Measurements from ENCODE around the gene LRFN3. TPM values are rescaled to one million over a fixed set of nuclear protein-coding genes. Genes with fewer than 3 reads are reported as not detected.
A peak's percentile ranks its signal among the peaks of the same experiment; 100 is the strongest.
"Not testable (repeated sequence)": the region's sequence is repeated elsewhere in the genome, so short reads cannot be mapped to it uniquely, and the experiment has no call there.

The LRFN3 gene
- total RNA-seq, 1 experiment from 2014 or later, result 15.8 TPM

GRCh38 chr19:35936738-35937268 lies 629 bp downstream of the LRFN3 start:
- no peak for DNase-seq (ENCODE audit: low spot score)
- in situ Hi-C loops (cut with HindIII; ENCODE audit: low sequenced_read_pairs), result no loop called here

- DNase-seq (ENCODE audit: low spot score), result no peak
- in situ Hi-C loops (cut with HindIII; ENCODE audit: low sequenced_read_pairs), result no loop called here
Measured at GRCh38 chr19:35937345-35938281, 1.4 kb downstream of the LRFN3 start.

- in situ Hi-C loops (cut with HindIII; ENCODE audit: low sequenced_read_pairs), result no loop called here
Measured at GRCh38 chr19:35938282-35939224, 2.4 kb downstream of the LRFN3 start.

GRCh38 chr19:35939307-35940077 lies 3.3 kb downstream of the LRFN3 start:
- in situ Hi-C loops (cut with HindIII; ENCODE audit: low sequenced_read_pairs), result no loop called here
- no peak for DNase-seq (ENCODE audit: low spot score)

More at GRCh38 chr19:35938282-35939224, 2.4 kb downstream of the LRFN3 start:
- DNase-seq (ENCODE audit: low spot score), result peak; percentile 43

- no peak for DNase-seq (ENCODE audit: low spot score)
- in situ Hi-C loops (cut with HindIII; ENCODE audit: low sequenced_read_pairs), result no loop called here
Measured at GRCh38 chr19:35940078-35940775, 4.1 kb downstream of the LRFN3 start.

GRCh38 chr19:35940839-35941238 lies 4.7 kb downstream of the LRFN3 start:
- in situ Hi-C loops (cut with HindIII; ENCODE audit: low sequenced_read_pairs), result no loop called here
- no peak for DNase-seq (ENCODE audit: low spot score)

- in situ Hi-C loops (cut with HindIII; ENCODE audit: low sequenced_read_pairs), result no loop called here
- DNase-seq (ENCODE audit: low spot score), result no peak
Measured at GRCh38 chr19:35942235-35942634, 6.1 kb downstream of the LRFN3 start.

- in situ Hi-C loops (cut with HindIII; ENCODE audit: low sequenced_read_pairs), result no loop called here
- no peak for DNase-seq (ENCODE audit: low spot score)
Measured at GRCh38 chr19:35943321-35944301, 7.4 kb downstream of the LRFN3 start.

- DNase-seq (ENCODE audit: low spot score), result no peak
- in situ Hi-C loops (cut with HindIII; ENCODE audit: low sequenced_read_pairs), result no loop called here
Measured at GRCh38 chr19:35944556-35944955, 8.4 kb downstream of the LRFN3 start.

GRCh38 chr19:35945121-35945790 lies 9.1 kb downstream of the LRFN3 start:
- in situ Hi-C loops (cut with HindIII; ENCODE audit: low sequenced_read_pairs), result no loop called here
- no peak for DNase-seq (ENCODE audit: low spot score)

- DNase-seq (ENCODE audit: low spot score), result no peak
- in situ Hi-C loops (cut with HindIII; ENCODE audit: low sequenced_read_pairs), result no loop called here
Measured at GRCh38 chr19:35946203-35946602, 10.0 kb downstream of the LRFN3 start.

- DNase-seq (ENCODE audit: low spot score), result no peak
- in situ Hi-C loops (cut with HindIII; ENCODE audit: low sequenced_read_pairs), result no loop called here
Measured at GRCh38 chr19:35949131-35949530, 13.0 kb downstream of the LRFN3 start.

GRCh38 chr19:35955881-35956634 lies 19.9 kb downstream of the LRFN3 start:
- no peak for DNase-seq (ENCODE audit: low spot score)
- in situ Hi-C loops (cut with HindIII; ENCODE audit: low sequenced_read_pairs), result no loop called here

GRCh38 chr19:35957411-35957810 lies 21.2 kb downstream of the LRFN3 start:
- in situ Hi-C loops (cut with HindIII; ENCODE audit: low sequenced_read_pairs); DNase-seq (ENCODE audit: low spot score): not testable (repeated sequence)

- no peak for DNase-seq (ENCODE audit: low spot score)
- in situ Hi-C loops (cut with HindIII; ENCODE audit: low sequenced_read_pairs), result no loop called here
Measured at GRCh38 chr19:35958660-35959039, 22.5 kb downstream of the LRFN3 start.
